ENCODE data around the gene TIPRL.

Gene TIPRL

DNA sequence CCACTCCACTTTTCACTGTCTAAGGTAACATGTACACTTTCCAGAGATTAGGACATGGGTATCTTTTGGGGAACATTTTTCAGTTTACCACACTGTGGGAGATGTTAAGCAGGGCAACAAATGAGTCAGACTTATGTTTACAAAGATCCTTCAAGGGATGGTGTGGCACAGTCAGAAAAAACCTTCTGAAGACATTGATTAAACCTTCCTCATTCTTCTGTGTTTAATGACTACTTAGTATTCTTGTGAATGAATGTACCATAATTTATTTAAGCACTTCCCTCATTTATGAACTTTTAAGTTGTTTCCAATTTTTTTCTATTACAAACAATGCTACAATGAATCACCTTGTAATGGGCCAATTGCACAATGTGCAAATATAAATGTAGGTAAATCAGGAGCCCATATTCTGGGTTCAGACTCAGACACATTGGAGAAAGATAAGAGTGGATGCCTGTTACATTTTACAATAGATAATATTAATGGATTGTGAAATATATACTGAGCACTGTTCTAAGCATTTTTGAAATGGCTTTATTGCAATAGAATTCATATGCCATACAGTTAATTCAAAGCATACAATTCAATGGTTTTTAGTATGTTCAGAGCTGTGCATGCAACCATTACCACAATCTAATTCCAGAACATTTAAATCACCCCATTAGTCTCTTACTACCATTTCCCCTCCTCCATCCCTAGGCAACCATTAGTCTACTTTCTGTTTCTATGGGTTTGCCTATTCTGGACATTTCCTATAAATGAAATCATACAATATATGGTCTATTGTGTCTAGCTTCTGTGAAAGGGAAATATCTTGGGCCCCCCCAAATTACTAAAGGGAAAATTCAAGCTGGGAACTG is 45.1 kb downstream of the TIPRL start:
- peaks cover 36% of the 10 kb centered on the region for H3K4me1 ChIP-seq (ENCODE audit: control insufficient read depth, low read length)
- peaks cover 16% of the 10 kb centered on the region; the same call in 1 of the 2 replicates for H4K20me1 ChIP-seq (ENCODE audit: control insufficient read depth, insufficient read depth, low read depth, low read length)
- no peaks in the 10 kb centered on the region for H3K9me2 ChIP-seq (replicated peaks; ENCODE audit: control insufficient read depth, low read length)
- H3K27ac ChIP-seq (ENCODE audit: low read depth, low read length) = no peak overlapping the region
- H3K4me2 ChIP-seq (ENCODE audit: low read length) = peak overlapping the region; percentile 95
- peaks cover 21% of the 10 kb centered on the region for H3K36me3 ChIP-seq (ENCODE audit: control insufficient read depth, low read length)
- no peaks in the 10 kb centered on the region for H3K9me3 ChIP-seq (ENCODE audit: control insufficient read depth, insufficient read depth, low read length)
- peaks cover 32% of the 10 kb centered on the region for H3K79me2 ChIP-seq (ENCODE audit: control insufficient read depth, low read length)
- H3K4me3 ChIP-seq (ENCODE audit: low read length) = no peak overlapping the region
- no peaks in the 10 kb centered on the region; the same call in 1 of the 2 replicates for H3F3A ChIP-seq (ENCODE audit: control insufficient read depth, insufficient read depth)
- H3K27me3 ChIP-seq (ENCODE audit: control insufficient read depth, low read length) = no peaks in the 10 kb centered on the region
- TF ChIP-seq, protein P1, sequence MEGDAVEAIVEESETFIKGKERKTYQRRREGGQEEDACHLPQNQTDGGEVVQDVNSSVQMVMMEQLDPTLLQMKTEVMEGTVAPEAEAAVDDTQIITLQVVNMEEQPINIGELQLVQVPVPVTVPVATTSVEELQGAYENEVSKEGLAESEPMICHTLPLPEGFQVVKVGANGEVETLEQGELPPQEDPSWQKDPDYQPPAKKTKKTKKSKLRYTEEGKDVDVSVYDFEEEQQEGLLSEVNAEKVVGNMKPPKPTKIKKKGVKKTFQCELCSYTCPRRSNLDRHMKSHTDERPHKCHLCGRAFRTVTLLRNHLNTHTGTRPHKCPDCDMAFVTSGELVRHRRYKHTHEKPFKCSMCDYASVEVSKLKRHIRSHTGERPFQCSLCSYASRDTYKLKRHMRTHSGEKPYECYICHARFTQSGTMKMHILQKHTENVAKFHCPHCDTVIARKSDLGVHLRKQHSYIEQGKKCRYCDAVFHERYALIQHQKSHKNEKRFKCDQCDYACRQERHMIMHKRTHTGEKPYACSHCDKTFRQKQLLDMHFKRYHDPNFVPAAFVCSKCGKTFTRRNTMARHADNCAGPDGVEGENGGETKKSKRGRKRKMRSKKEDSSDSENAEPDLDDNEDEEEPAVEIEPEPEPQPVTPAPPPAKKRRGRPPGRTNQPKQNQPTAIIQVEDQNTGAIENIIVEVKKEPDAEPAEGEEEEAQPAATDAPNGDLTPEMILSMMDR (IDR thresholded peaks at IDR 0.05; ENCODE audit: low read depth, low read length, poor library complexity, severe bottlenecking) = no peak
- TF ChIP-seq EZH2phosphoT487 (IDR thresholded peaks at IDR 0.05; ENCODE audit: borderline replicate concordance, low read length) = no peak

DNA sequence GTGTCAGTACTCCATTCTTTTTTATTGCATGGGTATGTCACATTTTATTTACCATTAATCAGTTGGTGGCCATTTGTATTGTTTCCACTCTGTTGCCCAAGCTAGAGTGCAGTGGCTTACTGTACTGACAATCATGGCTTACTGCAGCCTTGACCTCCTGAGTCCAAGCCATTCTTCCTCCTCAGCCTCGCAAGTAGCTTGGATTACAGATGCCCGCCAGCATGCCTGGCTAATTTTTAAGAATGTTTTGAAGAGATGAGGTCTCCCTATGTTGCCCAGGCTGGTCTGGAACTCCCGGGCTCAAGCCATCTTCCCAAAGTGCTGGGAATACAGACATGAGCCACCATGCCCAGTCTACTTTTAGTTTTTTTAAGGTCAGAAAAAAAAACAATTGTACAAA is 46.2 kb downstream of the TIPRL start:
- peak overlapping the region; percentile 94 for H3K4me3 ChIP-seq (ENCODE audit: low read length)
- H3K9me3 ChIP-seq (ENCODE audit: control insufficient read depth, insufficient read depth, low read length) = no peaks in the 10 kb centered on the region
- peaks cover 19% of the 10 kb centered on the region; the same call in 1 of the 2 replicates for H4K20me1 ChIP-seq (ENCODE audit: control insufficient read depth, insufficient read depth, low read depth, low read length)
- peaks cover 42% of the 10 kb centered on the region for H3K79me2 ChIP-seq (ENCODE audit: control insufficient read depth, low read length)
- H3F3A ChIP-seq (ENCODE audit: control insufficient read depth, insufficient read depth) = no peaks in the 10 kb centered on the region; the same call in 1 of the 2 replicates
- no peaks in the 10 kb centered on the region for H3K9me2 ChIP-seq (replicated peaks; ENCODE audit: control insufficient read depth, low read length)
- no peak overlapping the region for H3K27ac ChIP-seq (ENCODE audit: low read depth, low read length)
- H3K27me3 ChIP-seq (ENCODE audit: control insufficient read depth, low read length) = no peaks in the 10 kb centered on the region
- no peak for TF ChIP-seq EZH2phosphoT487 (IDR thresholded peaks at IDR 0.05; ENCODE audit: borderline replicate concordance, low read length)
- TF ChIP-seq, protein P1 (IDR thresholded peaks at IDR 0.05; ENCODE audit: low read depth, low read length, poor library complexity, severe bottlenecking) = no peak
- H3K4me1 ChIP-seq (ENCODE audit: control insufficient read depth, low read length) = peaks cover 38% of the 10 kb centered on the region
- H3K4me2 ChIP-seq (ENCODE audit: low read length) = peak overlapping the region; percentile 95
- H3K36me3 ChIP-seq (ENCODE audit: control insufficient read depth, low read length) = peaks cover 32% of the 10 kb centered on the region

DNA sequence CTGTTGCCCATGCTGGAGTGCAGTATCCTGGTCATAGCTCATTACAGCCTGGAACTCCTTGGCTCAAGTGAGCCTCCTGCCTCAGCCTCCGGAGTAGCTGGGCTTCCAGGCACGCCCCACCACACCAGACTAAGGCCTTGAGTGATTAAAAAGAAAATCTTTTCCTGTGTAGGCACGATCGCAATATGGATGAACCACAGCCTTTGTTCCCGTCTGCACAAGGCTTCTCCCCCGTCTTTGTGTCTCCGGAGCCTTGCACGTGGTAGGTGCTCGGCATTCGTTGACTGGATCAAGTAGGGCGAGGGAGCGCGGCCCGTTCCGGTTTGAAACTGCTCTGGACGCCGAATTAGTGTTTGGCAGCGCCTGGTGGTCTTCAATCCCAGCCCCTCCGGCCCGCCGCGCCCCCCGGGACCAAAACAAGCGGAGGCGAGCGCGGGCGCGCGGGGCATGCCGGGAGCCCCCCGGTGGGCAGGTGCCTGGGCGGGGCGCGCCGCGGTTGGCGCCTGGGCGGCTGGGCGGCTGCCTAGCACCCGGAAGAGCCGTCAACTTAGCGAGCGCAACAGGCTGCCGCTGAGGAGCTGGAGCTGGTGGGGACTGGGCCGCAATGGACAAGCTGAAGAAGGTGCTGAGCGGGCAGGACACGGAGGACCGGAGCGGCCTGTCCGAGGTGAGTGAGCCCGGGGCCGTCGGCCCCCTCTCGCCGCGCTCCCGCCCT is 46.9 kb downstream of the TIPRL start, which contains the start of gene SFT2D2:
Gene SFT2D2, plus strand, starts transcription at position 529 of the 715 bp plus-strand sequence. Its CDS starts 76 bp downstream, at position 605.
- Histone ChIP-seq H4K20me1 (ENCODE audit: control insufficient read depth, insufficient read depth, low read depth, low read length) (peaks cover 19% of the 10 kb centered on the region; the same call in 1 of the 2 replicates), H3K27me3 (ENCODE audit: control insufficient read depth, low read length) (no peaks in the 10 kb centered on the region), H3F3A (ENCODE audit: control insufficient read depth, insufficient read depth) (no peaks in the 10 kb centered on the region; the same call in 1 of the 2 replicates), H3K4me1 (ENCODE audit: control insufficient read depth, low read length) (peaks cover 38% of the 10 kb centered on the region), H3K9me2 (replicated peaks; ENCODE audit: control insufficient read depth, low read length) (no peaks in the 10 kb centered on the region), H3K36me3 (ENCODE audit: control insufficient read depth, low read length) (peaks cover 37% of the 10 kb centered on the region), H3K79me2 (ENCODE audit: control insufficient read depth, low read length) (peaks cover 49% of the 10 kb centered on the region), H3K27ac (ENCODE audit: low read depth, low read length) (peak within 1 kb of the TSS; percentile 50), H3K9me3 (ENCODE audit: control insufficient read depth, insufficient read depth, low read length) (no peaks in the 10 kb centered on the region), H3K4me3 (ENCODE audit: low read length) (peak within 1 kb of the TSS; percentile 94), H3K4me2 (ENCODE audit: low read length) (peak within 1 kb of the TSS; percentile 95)
- no peak for TF ChIP-seq EZH2phosphoT487 (IDR thresholded peaks at IDR 0.05; ENCODE audit: borderline replicate concordance, low read length)
- TF ChIP-seq, protein P1 (IDR thresholded peaks at IDR 0.05; ENCODE audit: low read depth, low read length, poor library complexity, severe bottlenecking) = no peak
